Mesendoderm (in vitro differentiated cells): ENCODE measurements around the gene GSG1.
"Not testable (repeated sequence)": the region's sequence is repeated elsewhere in the genome, so short reads cannot be mapped to it uniquely, and the experiment has no call there.

Experiments used
- DNase-seq: peaks from one replicate; pipeline ENCODE4 v3.0.0; 2013
- H2AK5ac ChIP-seq: 2 replicates; pipeline ENCODE4 v1.6.1; 2013; ENCODE audit warnings: low read length, inconsistent platforms
- H2BK120ac ChIP-seq: 2 replicates; pipeline ENCODE4 v1.6.1; 2013; ENCODE audit warnings: low read depth, mild to moderate bottlenecking, low read length, moderate library complexity, mixed read lengths
- H2BK15ac ChIP-seq: replicated peaks from 2 replicates; pipeline ENCODE4 v1.6.1; 2013; ENCODE audit warnings: low read depth, mild to moderate bottlenecking, moderate library complexity
- H2BK5ac ChIP-seq: 2 replicates; pipeline ENCODE4 v1.6.1; 2013; ENCODE audit warnings: low read length, inconsistent platforms
- H3K18ac ChIP-seq: 2 replicates; pipeline ENCODE4 v1.6.1; 2013; ENCODE audit warnings: mild to moderate bottlenecking, low read length, mixed read lengths
- H3K23ac ChIP-seq: one replicate; pipeline ENCODE4 v1.6.1; 2013; ENCODE audit warnings: low read length
- H3K27ac ChIP-seq: 2 replicates; pipeline ENCODE4 v1.5.1; 2013; ENCODE audit warnings: low read depth, mild to moderate bottlenecking, inconsistent platforms, low read length, moderate library complexity
- H3K27me3 ChIP-seq: 2 replicates; pipeline ENCODE4 v1.6.1; 2013; ENCODE audit warnings: low read length, control low read depth, mild to moderate bottlenecking, inconsistent platforms; ENCODE audit not compliant: insufficient read depth, poor library complexity
- H3K36me3 ChIP-seq: 2 replicates; pipeline ENCODE4 v1.6.1; 2013; ENCODE audit warnings: low read length, inconsistent platforms; ENCODE audit not compliant: control insufficient read depth, insufficient read depth
- H3K4ac ChIP-seq: one replicate; pipeline ENCODE4 v1.6.1; 2013; ENCODE audit warnings: low read depth, mild to moderate bottlenecking, low read length, moderate library complexity
- H3K4me1 ChIP-seq: 2 replicates; pipeline ENCODE4 v1.6.1; 2013; ENCODE audit warnings: low read depth, low read length, inconsistent platforms; ENCODE audit not compliant: control insufficient read depth
- H3K4me2 ChIP-seq: 2 replicates; pipeline ENCODE4 v1.6.1; 2013; ENCODE audit warnings: low read length
- H3K4me3 ChIP-seq: 2 replicates; pipeline ENCODE4 v1.5.1; 2013; ENCODE audit warnings: mild to moderate bottlenecking, low read length
- H3K56ac ChIP-seq: one replicate; pipeline ENCODE4 v1.6.1; 2013; ENCODE audit warnings: low read length
- H3K79me1 ChIP-seq: 2 replicates; pipeline ENCODE4 v1.6.1; 2013; ENCODE audit warnings: low read length, inconsistent platforms
- H3K79me2 ChIP-seq: 2 replicates; pipeline ENCODE4 v1.6.1; 2013; ENCODE audit warnings: mild to moderate bottlenecking, low read length; ENCODE audit not compliant: control insufficient read depth, insufficient read depth
- H3K9ac ChIP-seq: 2 replicates; pipeline ENCODE4 v1.6.1; 2013; ENCODE audit warnings: low read length, inconsistent platforms
- H4K5ac ChIP-seq: one replicate; pipeline ENCODE4 v1.6.1; 2013; ENCODE audit warnings: low read length
- H4K8ac ChIP-seq: one replicate; pipeline ENCODE4 v1.6.1; 2013; ENCODE audit warnings: low read depth, mild to moderate bottlenecking, control low read depth, low read length, moderate library complexity
- WGBS: extraction: QIAGEN DNeasy Blood & Tissue Kit; methylation state at CpG from one replicate; pipeline ENCODE4 v1.1.7; 2013; ENCODE audit warnings: low lambda C conversion rate, missing lambda C conversion rate; ENCODE audit not compliant: insufficient coverage; ENCODE audit errors: extremely low coverage; 5-methylcytosine and 5-hydroxymethylcytosine counted together

GSG1 gene

DNA sequence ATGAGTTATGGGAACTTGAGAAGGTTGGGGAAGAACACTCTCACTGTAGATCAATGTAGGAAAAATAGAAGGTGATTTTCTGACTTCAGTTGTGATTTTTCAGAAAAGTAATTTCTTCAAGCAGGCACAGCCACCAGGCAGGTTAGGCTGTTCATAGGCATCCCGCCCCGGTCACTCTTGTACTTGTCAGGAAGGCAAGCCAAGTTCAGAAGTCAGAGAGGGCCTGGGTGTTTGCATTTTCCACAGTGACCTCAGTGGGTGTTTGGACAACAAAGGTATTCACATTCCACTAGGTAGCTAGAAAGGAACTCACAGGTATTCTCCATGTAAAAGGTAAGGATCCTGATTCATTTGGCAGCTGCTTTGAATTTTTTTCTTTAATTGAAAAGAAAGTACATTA, 62.2 kb downstream of the GSG1 start:
- no peak overlapping the region for H3K4me3 ChIP-seq
- H4K5ac ChIP-seq = no peak overlapping the region
- no peak overlapping the region for H4K8ac ChIP-seq
- H2AK5ac ChIP-seq = no peak overlapping the region
- no peak overlapping the region for H3K4me2 ChIP-seq
- H3K9ac ChIP-seq = no peak overlapping the region
- WGBS = no CpG with 5 or more reads among the region's 2 CpGs
- H3K79me1 ChIP-seq = peaks cover 2% of the 10 kb centered on the region
- no peaks in the 10 kb centered on the region for H3K27me3 ChIP-seq
- H3K23ac ChIP-seq = no peak overlapping the region
- no peaks in the 10 kb centered on the region for H3K79me2 ChIP-seq
- no peak overlapping the region for H2BK5ac ChIP-seq
- H3K27ac ChIP-seq = no peak overlapping the region
- peaks cover 2% of the 10 kb centered on the region for H3K4me1 ChIP-seq
- H2BK15ac ChIP-seq = no peak overlapping the region
- no peak overlapping the region for H3K56ac ChIP-seq
- H3K18ac ChIP-seq = no peak overlapping the region
- H3K36me3 ChIP-seq = no peaks in the 10 kb centered on the region
- no peak for DNase-seq
- H2BK120ac ChIP-seq = no peak overlapping the region
- H3K4ac ChIP-seq = no peak overlapping the region

DNA sequence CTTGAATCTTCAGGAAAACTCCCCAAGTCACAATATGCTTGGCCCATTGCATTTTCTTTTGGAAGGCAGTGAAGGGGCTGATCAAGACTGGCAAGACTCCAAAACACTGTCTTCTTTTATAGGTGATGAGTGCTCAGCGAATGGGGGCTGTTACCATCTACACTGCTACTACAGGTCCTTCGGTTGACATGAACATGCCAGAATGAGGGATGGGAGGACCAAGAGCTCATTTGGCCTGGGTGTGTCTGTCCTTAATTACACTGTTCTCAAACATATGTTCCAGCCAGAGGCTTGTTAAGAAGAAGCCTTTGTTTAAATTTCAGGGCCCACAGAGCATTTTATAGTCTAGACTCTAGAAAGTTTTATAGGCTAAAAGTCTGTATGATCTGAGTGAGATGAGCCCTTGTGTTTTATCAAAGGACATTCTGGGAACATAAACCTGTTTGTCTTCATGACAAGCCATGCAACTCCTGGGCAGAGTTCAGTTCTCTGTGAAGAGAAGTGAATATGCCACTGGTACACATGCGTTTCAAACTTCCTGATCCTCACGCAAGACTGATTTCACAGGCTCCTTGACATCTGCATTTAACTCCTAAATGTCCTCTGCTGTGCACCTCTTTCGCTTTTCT, 64.0 kb downstream of the GSG1 start:
- Histone ChIP-seq H3K56ac (no peak overlapping the region), H3K4me2 (no peak overlapping the region), H2BK120ac (no peak overlapping the region), H3K18ac (no peak overlapping the region), H3K4me1 (no peaks in the 10 kb centered on the region), H4K8ac (no peak overlapping the region), H3K4me3 (no peak overlapping the region), H3K27me3 (no peaks in the 10 kb centered on the region), H3K27ac (no peak overlapping the region), H3K36me3 (no peaks in the 10 kb centered on the region), H3K4ac (no peak overlapping the region), H4K5ac (no peak overlapping the region), H3K9ac (no peak overlapping the region), H3K23ac (no peak overlapping the region), H2AK5ac (no peak overlapping the region), H2BK5ac (no peak overlapping the region), H3K79me2 (no peaks in the 10 kb centered on the region), H2BK15ac (no peak overlapping the region), H3K79me1 (no peaks in the 10 kb centered on the region)
- no peak for DNase-seq
- WGBS = no CpG with 5 or more reads among the region's 5 CpGs

DNA sequence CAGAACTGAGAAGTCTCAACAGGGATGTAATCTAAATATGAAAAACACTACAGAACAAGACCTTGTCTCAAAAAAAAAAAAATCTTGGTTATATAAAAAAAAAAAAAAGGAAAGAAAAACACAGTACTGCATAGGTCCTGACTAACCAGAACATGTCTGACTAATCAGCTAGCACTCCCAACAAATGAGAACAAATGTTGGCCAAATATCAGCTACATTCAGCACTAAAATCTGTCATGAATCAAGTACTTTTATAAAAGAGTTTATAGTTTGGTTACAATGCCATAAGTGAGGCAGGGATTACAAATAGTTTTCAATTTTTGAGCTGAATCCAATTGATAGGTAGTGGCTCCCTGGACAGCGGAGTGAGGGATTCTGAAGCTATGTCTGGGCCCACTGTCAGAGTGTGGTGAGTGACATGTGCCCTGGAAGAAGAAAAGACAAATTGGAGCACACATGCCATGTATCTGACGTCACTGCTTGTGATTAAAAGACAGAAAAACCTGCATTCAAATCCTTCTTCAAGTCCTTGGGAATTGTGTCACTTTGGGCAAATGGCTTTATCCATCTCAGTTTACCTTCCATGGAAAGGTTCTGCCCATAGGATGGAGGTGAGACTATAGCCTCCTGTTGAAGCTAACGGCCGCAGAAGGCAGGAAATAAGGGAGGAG, 64.8 kb downstream of the GSG1 start:
- DNase-seq = no peak
- Histone ChIP-seq H3K79me2 (no peaks in the 10 kb centered on the region), H3K27me3 (no peaks in the 10 kb centered on the region), H2BK120ac (no peak overlapping the region), H3K9ac (no peak overlapping the region), H3K27ac (no peak overlapping the region), H3K4me2 (no peak overlapping the region), H3K18ac (no peak overlapping the region), H3K23ac (no peak overlapping the region), H3K79me1 (no peaks in the 10 kb centered on the region), H3K4ac (no peak overlapping the region), H4K5ac (no peak overlapping the region), H2BK5ac (no peak overlapping the region), H2AK5ac (no peak overlapping the region), H2BK15ac (no peak overlapping the region), H3K36me3 (no peaks in the 10 kb centered on the region), H3K4me3 (no peak overlapping the region), H3K4me1 (no peaks in the 10 kb centered on the region), H3K56ac (no peak overlapping the region), H4K8ac (no peak overlapping the region)
- WGBS = no CpG with 5 or more reads among the region's 4 CpGs

DNA sequence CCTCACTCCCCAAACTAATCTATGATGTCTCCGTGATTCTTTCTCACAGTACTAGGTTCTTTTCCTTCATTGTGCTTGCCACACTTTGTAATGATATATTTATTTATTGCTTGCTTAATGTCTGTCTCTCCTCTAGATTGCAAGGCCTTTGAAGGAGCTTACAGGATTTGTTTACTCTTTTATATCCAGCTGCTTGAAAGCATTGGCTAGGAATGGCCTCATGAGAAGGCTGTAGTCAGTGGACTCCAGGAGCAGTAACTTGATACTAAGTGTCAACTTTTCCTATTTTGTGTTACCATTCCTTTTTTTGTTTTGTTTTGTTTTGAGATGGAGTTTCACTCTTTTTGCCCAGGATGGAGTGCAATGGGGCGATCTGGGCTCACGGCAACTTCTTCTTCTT, 66.6 kb downstream of the GSG1 start:
- Histone ChIP-seq H3K56ac (no peak overlapping the region), H2BK5ac (no peak overlapping the region), H3K79me2 (no peaks in the 10 kb centered on the region), H2AK5ac (no peak overlapping the region), H3K4me3 (no peak overlapping the region), H3K4me1 (no peaks in the 10 kb centered on the region), H3K4ac (no peak overlapping the region), H2BK120ac (no peak overlapping the region), H2BK15ac (no peak overlapping the region), H4K5ac (no peak overlapping the region), H3K18ac (no peak overlapping the region), H3K9ac (no peak overlapping the region), H3K27ac (no peak overlapping the region), H3K4me2 (no peak overlapping the region), H4K8ac (no peak overlapping the region), H3K79me1 (no peaks in the 10 kb centered on the region), H3K36me3 (no peaks in the 10 kb centered on the region), H3K27me3 (no peaks in the 10 kb centered on the region), H3K23ac (no peak overlapping the region)
- DNase-seq = no peak
- no CpG with 5 or more reads among the region's 3 CpGs for WGBS

DNA sequence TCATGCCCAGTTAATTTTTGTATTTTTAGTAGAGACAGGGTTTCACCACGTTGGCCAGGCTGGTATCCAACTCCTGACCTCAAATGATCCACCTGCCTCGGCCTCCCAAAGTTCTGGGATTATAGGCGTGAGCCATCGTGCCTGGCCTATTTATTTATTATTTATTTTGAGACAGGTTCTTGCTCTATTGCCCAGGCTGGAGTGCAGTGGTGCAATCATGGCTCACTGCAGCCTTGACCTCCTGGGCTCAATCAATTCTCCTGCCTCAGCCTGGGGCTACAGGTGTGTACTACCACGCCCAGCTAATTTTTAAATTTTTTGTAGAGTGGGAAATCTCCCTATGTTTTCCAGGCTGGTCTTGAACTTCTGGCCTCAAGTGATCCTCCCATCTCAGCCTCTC, 68.1 kb downstream of the GSG1 start:
- not testable (repeated sequence) for H3K23ac ChIP-seq, H2BK15ac ChIP-seq, H3K4me1 ChIP-seq, H3K56ac ChIP-seq, H3K4me3 ChIP-seq, H3K36me3 ChIP-seq, H2BK120ac ChIP-seq, H4K5ac ChIP-seq, H3K27me3 ChIP-seq, H3K27ac ChIP-seq, H2BK5ac ChIP-seq, H3K9ac ChIP-seq, H3K4me2 ChIP-seq, H3K18ac ChIP-seq, H2AK5ac ChIP-seq, H3K79me2 ChIP-seq, H4K8ac ChIP-seq, H3K79me1 ChIP-seq, H3K4ac ChIP-seq, DNase-seq
- no CpG with 5 or more reads among the region's 5 CpGs for WGBS
